Activated T-helper 2 cell treated with anti-CD3 and anti-CD28 coated beads, Interferon-gamma antibody, Interleukin-2, Interleukin-4, amounts not matched to agents 10 μg/mL and 5 μg/mL and 100 μg/mL, durations not matched to agents 14 hours and 24 hours and 36 hours (primary cell): Measurements from ENCODE around the gene IPO13. TPM values are rescaled to one million over a fixed set of nuclear protein-coding genes. Genes with fewer than 3 reads are reported as not detected.

ENCODE experiments used
- DNase-seq: peaks from one replicate; pipeline ENCODE4 v3.0.0; 2021; ENCODE audit warnings: low spot score
- H3K27ac Mint-ChIP-seq: one replicate; pipeline ENCODE4 v1.8.0; 2021; ENCODE audit warnings: mixed read lengths
- H3K27me3 Mint-ChIP-seq: one replicate; pipeline ENCODE4 v1.8.0; 2021; ENCODE audit warnings: low read depth, mixed read lengths
- H3K36me3 Mint-ChIP-seq: one replicate; pipeline ENCODE4 v1.8.0; 2021; ENCODE audit warnings: low read depth, mixed read lengths
- H3K4me1 Mint-ChIP-seq: one replicate; pipeline ENCODE4 v1.8.0; 2021; ENCODE audit warnings: low read depth, mixed read lengths
- H3K4me3 Mint-ChIP-seq: one replicate; pipeline ENCODE4 v1.8.0; 2021; ENCODE audit warnings: low read depth, mild to moderate bottlenecking, moderate library complexity, mixed read lengths
- H3K9me3 Mint-ChIP-seq: one replicate; pipeline ENCODE4 v1.8.0; 2021; ENCODE audit warnings: mixed read lengths
- intact Hi-C: fragments of 100-400 bp; cut with micrococcal nuclease; formaldehyde crosslinking; loops from one replicate; pipeline ENCODE4 v1.15.1; 2023
- total RNA-seq: library from RNA; stranded (reverse); gene quantifications from 2 replicates; pipeline ENCODE4 v1.2.3, GENCODE V29; 2022

The IPO13 gene
- total RNA-seq, 1 donor from 2014 or later, result 26.4 TPM

GRCh38 chr1:44002606-44003157, 55.9 kb downstream of the IPO13 start:
- H3K27me3 Mint-ChIP-seq, result no peaks in the 10 kb centered on the region
- no peaks in the 10 kb centered on the region for H3K4me1 Mint-ChIP-seq
- no peak overlapping the region for H3K27ac Mint-ChIP-seq
- H3K9me3 Mint-ChIP-seq, result no peaks in the 10 kb centered on the region
- DNase-seq, result no peak
- H3K36me3 Mint-ChIP-seq, result no peaks in the 10 kb centered on the region
- H3K4me3 Mint-ChIP-seq, result no peak overlapping the region
- intact Hi-C loops, result no loop called here

GRCh38 chr1:44008259-44008658, 61.5 kb downstream of the IPO13 start:
- intact Hi-C loops, result no loop called here
- H3K27me3 Mint-ChIP-seq, result no peaks in the 10 kb centered on the region
- H3K36me3 Mint-ChIP-seq, result no peaks in the 10 kb centered on the region
- no peak overlapping the region for H3K4me3 Mint-ChIP-seq
- H3K27ac Mint-ChIP-seq, result no peak overlapping the region
- no peaks in the 10 kb centered on the region for H3K9me3 Mint-ChIP-seq
- no peak for DNase-seq
- peaks cover 2% of the 10 kb centered on the region for H3K4me1 Mint-ChIP-seq

- no peaks in the 10 kb centered on the region for H3K9me3 Mint-ChIP-seq
- H3K4me3 Mint-ChIP-seq, result no peak overlapping the region
These were observed 64.3 kb downstream of the IPO13 start for GRCh38 chr1:44010935-44011471.

GRCh38 chr1:44012404-44012803, 65.7 kb downstream of the IPO13 start:
- no peaks in the 10 kb centered on the region for H3K27me3 Mint-ChIP-seq
- DNase-seq, result no peak
- peaks cover 2% of the 10 kb centered on the region for H3K4me1 Mint-ChIP-seq
- intact Hi-C loops, result no loop called here
- no peaks in the 10 kb centered on the region for H3K9me3 Mint-ChIP-seq
- no peaks in the 10 kb centered on the region for H3K36me3 Mint-ChIP-seq
- no peak overlapping the region for H3K27ac Mint-ChIP-seq
- no peak overlapping the region for H3K4me3 Mint-ChIP-seq

More at GRCh38 chr1:44010935-44011471, 64.3 kb downstream of the IPO13 start:
- H3K27me3 Mint-ChIP-seq, result no peaks in the 10 kb centered on the region
- no peak overlapping the region for H3K27ac Mint-ChIP-seq
- H3K36me3 Mint-ChIP-seq, result no peaks in the 10 kb centered on the region
- peaks cover 2% of the 10 kb centered on the region for H3K4me1 Mint-ChIP-seq
- DNase-seq, result no peak
- intact Hi-C loops, result no loop called here

GRCh38 chr1:44012941-44013609, 66.3 kb downstream of the IPO13 start:
- Mint-ChIP-seq H3K36me3 (no peaks in the 10 kb centered on the region), H3K4me1 (peaks cover 2% of the 10 kb centered on the region), H3K4me3 (no peak overlapping the region), H3K27me3 (no peaks in the 10 kb centered on the region), H3K9me3 (no peaks in the 10 kb centered on the region), H3K27ac (no peak overlapping the region)
- no peak for DNase-seq
- intact Hi-C loops, result no loop called here

- Mint-ChIP-seq H3K4me1 (peaks cover 2% of the 10 kb centered on the region), H3K4me3 (no peak overlapping the region), H3K27me3 (no peaks in the 10 kb centered on the region), H3K36me3 (no peaks in the 10 kb centered on the region), H3K27ac (no peak overlapping the region), H3K9me3 (no peaks in the 10 kb centered on the region)
- intact Hi-C loops, result no loop called here
- no peak for DNase-seq
These were observed 67.2 kb downstream of the IPO13 start for GRCh38 chr1:44013949-44014348.

GRCh38 chr1:44014365-44015104, 67.8 kb downstream of the IPO13 start:
- Mint-ChIP-seq H3K27ac (no peak overlapping the region), H3K27me3 (no peaks in the 10 kb centered on the region), H3K4me3 (no peak overlapping the region), H3K4me1 (peaks cover 2% of the 10 kb centered on the region), H3K36me3 (no peaks in the 10 kb centered on the region), H3K9me3 (no peaks in the 10 kb centered on the region)
- DNase-seq, result no peak
- intact Hi-C loops, result no loop called here

GRCh38 chr1:44015206-44015605, 68.5 kb downstream of the IPO13 start:
- Mint-ChIP-seq H3K36me3 (no peaks in the 10 kb centered on the region), H3K9me3 (no peaks in the 10 kb centered on the region), H3K4me1 (peaks cover 2% of the 10 kb centered on the region), H3K4me3 (no peak overlapping the region), H3K27me3 (no peaks in the 10 kb centered on the region), H3K27ac (no peak overlapping the region)
- no peak for DNase-seq
- intact Hi-C loops, result no loop called here

GRCh38 chr1:44016041-44016889, 69.5 kb downstream of the IPO13 start:
- no peak for DNase-seq
- H3K4me1 Mint-ChIP-seq, result peaks cover 2% of the 10 kb centered on the region
- H3K9me3 Mint-ChIP-seq, result no peaks in the 10 kb centered on the region
- no peaks in the 10 kb centered on the region for H3K36me3 Mint-ChIP-seq
- intact Hi-C loops, result no loop called here
- no peak overlapping the region for H3K27ac Mint-ChIP-seq
- no peaks in the 10 kb centered on the region for H3K27me3 Mint-ChIP-seq
- no peak overlapping the region for H3K4me3 Mint-ChIP-seq

- no peaks in the 10 kb centered on the region for H3K9me3 Mint-ChIP-seq
- H3K27ac Mint-ChIP-seq, result no peak overlapping the region
- no peaks in the 10 kb centered on the region for H3K36me3 Mint-ChIP-seq
- peaks cover 4% of the 10 kb centered on the region for H3K4me1 Mint-ChIP-seq
- no peak overlapping the region for H3K4me3 Mint-ChIP-seq
- DNase-seq, result no peak
- no peaks in the 10 kb centered on the region for H3K27me3 Mint-ChIP-seq
- intact Hi-C loops, result no loop called here
These were observed 70.2 kb downstream of the IPO13 start for GRCh38 chr1:44016890-44017400.
